Keratinocyte (primary cell): ENCODE data around the gene GLG1. TPM values are rescaled to one million over a fixed set of nuclear protein-coding genes. Genes with fewer than 3 reads are reported as not detected.

ENCODE experiments used
- DNase-seq: peaks from one replicate; pipeline ENCODE4 v3.0.0-alpha.2; 2011; ENCODE audit warnings: low read depth, missing footprints, low spot score
- FAIRE-seq: peaks from 2 replicates; lab custom pipeline; 2011; peaks lifted over from hg19 to GRCh38; lab: Jason Lieb, UNC
- H2AFZ ChIP-seq: 2 replicates; pipeline ENCODE4 v1.6.0; 2012; ENCODE audit warnings: low read length, control low read depth, inconsistent platforms; ENCODE audit not compliant: control insufficient read depth
- H3K27ac ChIP-seq: 2 replicates; pipeline ENCODE4 v1.5.1; 2011; ENCODE audit warnings: low read length; ENCODE audit not compliant: control insufficient read depth, insufficient read depth
- H3K27me3 ChIP-seq: 3 replicates; pipeline ENCODE4 v1.6.0; 2011; ENCODE audit warnings: low read length; ENCODE audit not compliant: control insufficient read depth, insufficient read depth; ENCODE audit errors: extremely low read depth
- H3K36me3 ChIP-seq, 2 experiments: 2 replicates in 1 of 2; 3 replicates in 1 of 2; pipeline ENCODE4 v1.5.1; 2011; ENCODE audit warnings: low read length in 2 of 2, mild to moderate bottlenecking in 1 of 2; ENCODE audit not compliant: control insufficient read depth in 2 of 2, insufficient read depth in 2 of 2; ENCODE audit errors: extremely low read depth in 1 of 2
- H3K4me1 ChIP-seq: 3 replicates; pipeline ENCODE4 v1.5.1; 2011; ENCODE audit warnings: low read length; ENCODE audit not compliant: control insufficient read depth, insufficient read depth; ENCODE audit errors: extremely low read depth
- H3K4me2 ChIP-seq: 3 replicates; pipeline ENCODE4 v1.6.0; 2011; ENCODE audit warnings: low read depth, low read length; ENCODE audit not compliant: control insufficient read depth, insufficient read depth; ENCODE audit errors: extremely low read depth
- H3K4me3 ChIP-seq, 3 experiments: fragments of 200-600 bp in 1 of 3; sonication (generic) in 1 of 3; 2 replicates in 2 of 3; 3 replicates in 1 of 3; pipeline ENCODE4 v1.5.1; 2011 to 2016; ENCODE audit warnings: low read length in 3 of 3, mild to moderate bottlenecking in 3 of 3, control low read depth in 2 of 3, inconsistent platforms in 1 of 3, low read depth in 1 of 3, mixed read lengths in 1 of 3, mixed run types in 1 of 3, moderate library complexity in 1 of 3; ENCODE audit not compliant: control insufficient read depth in 2 of 3, insufficient read depth in 2 of 3; ENCODE audit errors: extremely low read depth in 1 of 3
- H3K79me2 ChIP-seq: 2 replicates; pipeline ENCODE4 v1.6.0; 2012; ENCODE audit warnings: low read length; ENCODE audit not compliant: control insufficient read depth, insufficient read depth
- H3K9ac ChIP-seq: 3 replicates; pipeline ENCODE4 v1.6.0; 2011; ENCODE audit warnings: low read length; ENCODE audit not compliant: control insufficient read depth, insufficient read depth; ENCODE audit errors: extremely low read depth
- H3K9me1 ChIP-seq: 3 replicates; pipeline ENCODE4 v1.6.0; 2011; ENCODE audit warnings: low read length; ENCODE audit not compliant: control insufficient read depth, insufficient read depth; ENCODE audit errors: extremely low read depth
- H3K9me3 ChIP-seq: 2 replicates; pipeline ENCODE4 v1.5.1; 2012; ENCODE audit warnings: low read depth, low read length; ENCODE audit not compliant: control insufficient read depth
- H4K20me1 ChIP-seq: 3 replicates; pipeline ENCODE4 v1.6.0; 2011; ENCODE audit warnings: low read length; ENCODE audit not compliant: control insufficient read depth, insufficient read depth; ENCODE audit errors: extremely low read depth
- EZH2 ChIP-seq: IDR thresholded peaks from one replicate; pipeline ENCODE4 v1.6.1; 2012; ENCODE audit warnings: inconsistent platforms, mild to moderate bottlenecking, low read length, moderate library complexity
- dilution Hi-C: fragments of 300-500 bp; cut with MboI; formaldehyde crosslinking; loops from one replicate; pipeline ENCODE4 v1.7.0; 2020; ENCODE audit warnings: low sequenced_read_pairs; ENCODE audit not compliant: extremely low pct_ligation_motif_present
- polyA plus RNA-seq, 5 experiments: library from polyadenylated mRNA; depleted of rRNA in 3 of 5; stranded (reverse) in 3 of 5; stranded (forward) in 1 of 5; unstranded in 1 of 5; fragments of >200 nt; gene quantifications; 1 replicate in 1 of 5; 2 replicates in 3 of 5; 3 replicates in 1 of 5; pipeline versions ENCODE4 v1.2.1 to v1.2.3, GENCODE V29; 2011 to 2012; ENCODE audit warnings: missing spikeins in 2 of 5, low read depth in 1 of 5, low replicate concordance in 1 of 5
- TF ChIP-seq, protein P1 (sequence below), 3 experiments: IDR thresholded peaks in 1 of 3; conservative IDR thresholded peaks in 1 of 3; optimal IDR thresholded peaks in 1 of 3; 2 replicates in 2 of 3; 3 replicates in 1 of 3; pipeline versions ENCODE3 to v1.5.1; 2011; ENCODE audit warnings: low read length in 3 of 3, mild to moderate bottlenecking in 3 of 3, moderate library complexity in 2 of 3, control low read depth in 1 of 3, inconsistent platforms in 1 of 3; ENCODE audit not compliant: insufficient read depth in 2 of 3; ENCODE audit errors: extremely low read depth in 1 of 3

The GLG1 gene
- polyA plus RNA-seq, 1 donor (not counting 4 experiments of a cell fraction or from before 2014, with no cell fraction given): 63.6 TPM

DNA sequence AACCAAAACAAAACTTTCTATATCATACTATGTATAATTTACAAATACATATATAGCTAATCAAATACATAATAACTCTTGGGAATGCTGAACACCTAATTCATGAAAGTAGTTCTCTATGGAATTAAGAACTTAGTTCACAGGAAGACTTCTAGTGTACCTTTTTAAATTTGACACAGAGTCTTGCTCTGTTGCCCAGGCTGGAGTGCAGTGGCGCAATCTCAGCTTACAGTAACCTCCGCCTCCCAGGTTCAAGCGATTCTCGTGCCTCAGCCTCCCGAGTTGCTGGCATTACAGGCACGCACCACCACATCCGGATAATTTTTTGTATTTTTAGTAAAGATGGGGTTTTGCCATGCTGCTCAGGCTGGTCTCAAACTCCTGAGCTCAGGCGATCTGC is 35.1 kb upstream of the GLG1 start:
- FAIRE-seq: no peak
- Histone ChIP-seq H3K4me1 (no peaks in the 10 kb centered on the region), H3K9me1 (no peaks in the 10 kb centered on the region)

DNA sequence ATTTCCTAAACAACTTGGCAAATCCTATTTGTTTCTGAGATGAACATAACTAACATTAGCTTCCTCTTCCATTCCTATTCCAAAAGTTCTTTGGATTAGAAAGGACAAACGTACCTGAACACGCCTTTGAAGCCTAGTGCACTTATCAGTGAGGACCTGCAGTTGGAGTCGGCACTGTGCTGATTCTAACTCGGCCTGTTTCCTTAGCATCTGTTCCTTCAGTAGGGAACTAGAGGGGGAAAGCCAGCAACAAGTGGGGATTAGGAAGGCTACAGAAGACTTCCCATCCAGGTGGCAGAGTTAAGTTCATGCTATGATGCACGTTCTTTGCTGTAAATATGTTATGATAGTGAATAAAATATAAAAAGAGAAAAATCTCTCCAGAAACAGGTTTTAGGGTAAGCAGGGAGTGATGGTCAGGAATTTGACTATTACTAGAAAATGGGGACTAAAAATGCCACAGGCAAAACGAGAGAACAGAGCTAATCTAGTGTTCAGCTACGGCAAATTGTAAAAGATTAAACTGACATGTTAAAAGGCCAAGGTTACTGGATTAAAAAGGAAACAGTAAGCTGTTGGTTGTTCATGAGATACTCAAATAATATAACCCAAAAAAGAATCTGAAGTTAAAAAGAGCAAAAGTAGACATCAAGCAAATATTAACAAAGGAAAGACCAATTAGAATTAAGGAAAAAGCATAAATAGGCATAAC is 31.0 kb upstream of the GLG1 start:
- H3K27me3 ChIP-seq: no peaks in the 10 kb centered on the region
- H3K9ac ChIP-seq: no peak overlapping the region
- DNase-seq: no peak
- H3K36me3 ChIP-seq: peaks cover 5 to 24% of the 10 kb centered on the region in 2 experiments
- H3K9me1 ChIP-seq: no peaks in the 10 kb centered on the region
- no peak overlapping the region for H3K4me2 ChIP-seq
- no peak overlapping the region for H3K27ac ChIP-seq
- H3K4me3 ChIP-seq: no peak overlapping the region
- no peak for TF ChIP-seq EZH2
- TF ChIP-seq, protein P1, sequence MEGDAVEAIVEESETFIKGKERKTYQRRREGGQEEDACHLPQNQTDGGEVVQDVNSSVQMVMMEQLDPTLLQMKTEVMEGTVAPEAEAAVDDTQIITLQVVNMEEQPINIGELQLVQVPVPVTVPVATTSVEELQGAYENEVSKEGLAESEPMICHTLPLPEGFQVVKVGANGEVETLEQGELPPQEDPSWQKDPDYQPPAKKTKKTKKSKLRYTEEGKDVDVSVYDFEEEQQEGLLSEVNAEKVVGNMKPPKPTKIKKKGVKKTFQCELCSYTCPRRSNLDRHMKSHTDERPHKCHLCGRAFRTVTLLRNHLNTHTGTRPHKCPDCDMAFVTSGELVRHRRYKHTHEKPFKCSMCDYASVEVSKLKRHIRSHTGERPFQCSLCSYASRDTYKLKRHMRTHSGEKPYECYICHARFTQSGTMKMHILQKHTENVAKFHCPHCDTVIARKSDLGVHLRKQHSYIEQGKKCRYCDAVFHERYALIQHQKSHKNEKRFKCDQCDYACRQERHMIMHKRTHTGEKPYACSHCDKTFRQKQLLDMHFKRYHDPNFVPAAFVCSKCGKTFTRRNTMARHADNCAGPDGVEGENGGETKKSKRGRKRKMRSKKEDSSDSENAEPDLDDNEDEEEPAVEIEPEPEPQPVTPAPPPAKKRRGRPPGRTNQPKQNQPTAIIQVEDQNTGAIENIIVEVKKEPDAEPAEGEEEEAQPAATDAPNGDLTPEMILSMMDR (optimal IDR thresholded peaks at IDR 0.05 in 1 of 3, IDR thresholded peaks at IDR 0.05 in 1 of 3, conservative IDR thresholded peaks at IDR 0.05 in 1 of 3; ENCODE audit: extremely low read depth in 1 of 3, insufficient read depth in 2 of 3, low read length in 3 of 3): no peak
- no peak for FAIRE-seq
- H3K4me1 ChIP-seq: no peaks in the 10 kb centered on the region
- no peak overlapping the region for H2AFZ ChIP-seq
- H4K20me1 ChIP-seq: no peaks in the 10 kb centered on the region
- dilution Hi-C loops: no loop called here
- no peaks in the 10 kb centered on the region for H3K79me2 ChIP-seq
- no peaks in the 10 kb centered on the region for H3K9me3 ChIP-seq

More for the DNA sequence above, 35.1 kb upstream of the GLG1 start:
- peaks cover 5 to 28% of the 10 kb centered on the region in 2 experiments for H3K36me3 ChIP-seq
- no peaks in the 10 kb centered on the region for H4K20me1 ChIP-seq
- no peaks in the 10 kb centered on the region for H3K79me2 ChIP-seq
- H2AFZ ChIP-seq: no peak overlapping the region
- DNase-seq: no peak
- no peak overlapping the region for H3K9ac ChIP-seq
- H3K9me3 ChIP-seq: no peaks in the 10 kb centered on the region
- no peak overlapping the region for H3K4me2 ChIP-seq
- H3K4me3 ChIP-seq: no peak overlapping the region
- TF ChIP-seq, protein P1 (optimal IDR thresholded peaks at IDR 0.05 in 1 of 3, IDR thresholded peaks at IDR 0.05 in 1 of 3, conservative IDR thresholded peaks at IDR 0.05 in 1 of 3; ENCODE audit: extremely low read depth in 1 of 3, insufficient read depth in 2 of 3, low read length in 3 of 3): no peak
- no peak for TF ChIP-seq EZH2
- dilution Hi-C loops: no loop called here
- H3K27ac ChIP-seq: no peak overlapping the region
- no peaks in the 10 kb centered on the region for H3K27me3 ChIP-seq
